Stimulated activated CD8-positive, alpha-beta memory T cell treated with anti-CD3 and anti-CD28 coated beads, Interleukin-15, amount 100 ng/mL, for 48 hours (primary cell): ENCODE data around the gene MARCHF11.

Source experiments
- DNase-seq, 2 donors: peaks; one replicate each; pipeline ENCODE4 v3.0.0-alpha.2; 2020; ENCODE audit warnings: low read depth in 2 of 2

MARCHF11 gene

GRCh38 chr5:16179511-16179935, at the start of gene MARCHF11:
Gene MARCHF11 (minus strand): TSS chr5:16179791. CDS start chr5:16179575, 216 bp downstream.
- DNase-seq: no peak

- DNase-seq: no peak
Measured at GRCh38 chr5:16225927-16226326, 46.3 kb upstream of the MARCHF11 start.

GRCh38 chr5:16192311-16192710, 12.7 kb upstream of the MARCHF11 start:
- DNase-seq: no peak

- no peak for DNase-seq
Measured at GRCh38 chr5:16180789-16181082, 1.1 kb upstream of the MARCHF11 start.

- no peak for DNase-seq
Measured at GRCh38 chr5:16179936-16180788, 571 bp upstream of the MARCHF11 start.

GRCh38 chr5:16178745-16179372, 732 bp downstream of the MARCHF11 start:
- DNase-seq: no peak

- DNase-seq: no peak
Measured at GRCh38 chr5:16169550-16169949, 10.0 kb downstream of the MARCHF11 start.

- DNase-seq: no peak
Measured at GRCh38 chr5:16160706-16161105, 18.9 kb downstream of the MARCHF11 start.

- DNase-seq: no peak
Measured at GRCh38 chr5:16159636-16160035, 20.0 kb downstream of the MARCHF11 start.

GRCh38 chr5:16156152-16156551, 23.4 kb downstream of the MARCHF11 start:
- no peak for DNase-seq

GRCh38 chr5:16152601-16153568, 26.7 kb downstream of the MARCHF11 start:
- DNase-seq: no peak

GRCh38 chr5:16149621-16150020, 30.0 kb downstream of the MARCHF11 start:
- no peak for DNase-seq

- DNase-seq: no peak
Measured at GRCh38 chr5:16147179-16147900, 32.3 kb downstream of the MARCHF11 start.

- DNase-seq: no peak
Measured at GRCh38 chr5:16144416-16144815, 35.2 kb downstream of the MARCHF11 start.

GRCh38 chr5:16143361-16144049, 36.1 kb downstream of the MARCHF11 start:
- DNase-seq: no peak

- no peak for DNase-seq
Measured at GRCh38 chr5:16140944-16141343, 38.6 kb downstream of the MARCHF11 start.

GRCh38 chr5:16140417-16140816, 39.2 kb downstream of the MARCHF11 start:
- DNase-seq: no peak

GRCh38 chr5:16137177-16137576, 42.4 kb downstream of the MARCHF11 start:
- DNase-seq: no peak

- no peak for DNase-seq
Measured at GRCh38 chr5:16135506-16135905, 44.1 kb downstream of the MARCHF11 start.

GRCh38 chr5:16135003-16135402, 44.6 kb downstream of the MARCHF11 start:
- DNase-seq: no peak

- DNase-seq: no peak
Measured at GRCh38 chr5:16134204-16134603, 45.4 kb downstream of the MARCHF11 start.
